ENCODE results near the gene CDH13. TPM values are rescaled to one million over a fixed set of nuclear protein-coding genes. Genes with fewer than 3 reads are reported as not detected.

Gene CDH13
- total and polyA plus RNA-seq, 9 of the 15 experiments (the other 6 are each of a cell fraction or from before 2014, with no cell fraction given) = 0.03 TPM; not detected in 8

GRCh38 chr16:83689385-83689831 lies 1062.6 kb downstream of the CDH13 start (continued):
- no peak for TF ChIP-seq ZNF280A (IDR thresholded peaks at IDR 0.05; ENCODE audit: low read depth, partially characterized antibody)
- TF ChIP-seq ZFP30 (CRISPR knock-in tag; IDR thresholded peaks at IDR 0.05; ENCODE audit: borderline replicate concordance) = no peak
- 0 out of 4 replicates have a peak, but pooled peaks of 1 of the 2 experiments have one; percentile 36 for TF ChIP-seq RCOR1 (IDR thresholded peaks at IDR 0.05; ENCODE audit: borderline replicate concordance in 1 of 2, low read depth in 2 of 2, low read length in 2 of 2)
- TF ChIP-seq DMBX1 (CRISPR knock-in tag; IDR thresholded peaks at IDR 0.05; ENCODE audit: borderline replicate concordance) = no peak
- TF ChIP-seq KDM2B (CRISPR knock-in tag; IDR thresholded peaks at IDR 0.05) = no peak
- TF ChIP-seq CTCFL (IDR thresholded peaks at IDR 0.05; ENCODE audit: borderline replicate concordance, insufficient read depth, low read depth, low read length, poor library complexity, severe bottlenecking) = no peak
- TF ChIP-seq CBFA2T3 (IDR thresholded peaks at IDR 0.05) = peak; percentile 34
- peak; percentile 44 to 67; a peak in 2 of 4 replicates for TF ChIP-seq KDM1A (IDR thresholded peaks at IDR 0.05)
- peak; percentile 76 for TF ChIP-seq ATF3 (IDR thresholded peaks at IDR 0.05)
- TF ChIP-seq ATF3 (CRISPR knock-in tag; conservative IDR thresholded peaks at IDR 0.05) = no peak
- no peak for TF ChIP-seq ZC3H4 (CRISPR knock-in tag; IDR thresholded peaks at IDR 0.05; ENCODE audit: borderline replicate concordance)
- 0 out of 2 replicates have a peak, but pooled peaks have one; percentile 44 for TF ChIP-seq JUN (IDR thresholded peaks at IDR 0.05; ENCODE audit: borderline replicate concordance, low read depth, low read length)
- no peak for TF ChIP-seq JUN (CRISPR knock-in tag; IDR thresholded peaks at IDR 0.05; ENCODE audit: borderline replicate concordance)
- TF ChIP-seq ZNF655 (CRISPR knock-in tag; IDR thresholded peaks at IDR 0.05) = no peak
- no peak for TF ChIP-seq RAD21 (CRISPR knock-in tag; conservative IDR thresholded peaks at IDR 0.05 in 1 of 2, IDR thresholded peaks at IDR 0.05 in 1 of 2)
- TF ChIP-seq CREM (IDR thresholded peaks at IDR 0.05; ENCODE audit: low read depth) = no peak
- TF ChIP-seq PKNOX1 (IDR thresholded peaks at IDR 0.05) = peak; percentile 42; the same call in 1 of the 2 replicates
- 0 out of 2 replicates have a peak, but pooled peaks have one; percentile 27 for TF ChIP-seq JUND (IDR thresholded peaks at IDR 0.05; ENCODE audit: borderline replicate concordance, low read depth, low read length)
- no peak for TF ChIP-seq JUND (tag; IDR thresholded peaks at IDR 0.05; ENCODE audit: borderline replicate concordance, low read depth, low read length)

Measured in K562 (cell line).